Vagina (tissue), 2 donors: ENCODE data around the gene PPARGC1A. TPM values are rescaled to one million over a fixed set of nuclear protein-coding genes. Genes with fewer than 3 reads are reported as not detected.

ENCODE experiments used
- DNase-seq, 2 donors: peaks; one replicate each; pipeline ENCODE4 v3.0.0-alpha.2; 2017; ENCODE audit errors: extremely low spot score in 2 of 2
- H3K27ac ChIP-seq: fragments of 200-600 bp; sonication (generic); one replicate; pipeline ENCODE4 v1.5.1; 2019
- H3K27me3 ChIP-seq: fragments of 200-600 bp; sonication (generic); one replicate; pipeline ENCODE4 v1.5.1; 2019
- H3K36me3 ChIP-seq, 2 donors: fragments of 200-600 bp; sonication (generic); one replicate each; pipeline ENCODE4 v1.5.1; 2017 to 2019
- H3K4me1 ChIP-seq: fragments of 200-600 bp; sonication (generic); one replicate; pipeline ENCODE4 v1.5.1; 2019
- H3K4me3 ChIP-seq, 2 donors: fragments of 200-600 bp; sonication (generic); 1 replicate in 1 of 2; 2 replicates in 1 of 2; pipeline ENCODE4 v1.5.1; 2016 to 2019
- H3K9me3 ChIP-seq: fragments of 200-600 bp; sonication (generic); one replicate; pipeline ENCODE4 v1.5.1; 2019
- CTCF ChIP-seq, 3 experiments: fragments of 450-650 bp in 2 of 3; fragments of 200-600 bp in 1 of 3; sonication (generic) in 1 of 3; IDR thresholded peaks; one replicate each; pipeline ENCODE4 v1.5.1; 2017 to 2019; ENCODE audit warnings: antibody characterized with exemption in 3 of 3, mild to moderate bottlenecking in 2 of 3, moderate library complexity in 2 of 3
- POLR2A ChIP-seq, 2 donors: fragments of 450-650 bp; IDR thresholded peaks; one replicate each; pipeline ENCODE4 v1.6.1; 2017; ENCODE audit warnings: antibody characterized with exemption in 2 of 2, mild to moderate bottlenecking in 2 of 2, moderate library complexity in 2 of 2
- POLR2AphosphoS5 ChIP-seq, 2 donors: sonication (generic); formaldehyde crosslinking; IDR thresholded peaks; one replicate each; pipeline ENCODE4 v1.9.0; 2017; ENCODE audit warnings: antibody characterized with exemption in 2 of 2, mild to moderate bottlenecking in 2 of 2, low read depth in 1 of 2; ENCODE audit not compliant: insufficient read depth in 1 of 2
- intact Hi-C: fragments of 100-400 bp; cut with DNase I; formaldehyde crosslinking; loops from one replicate; pipeline ENCODE4 v1.15.1; 2023
- total RNA-seq: library from RNA; depleted of rRNA; stranded (reverse); fragments of >200 nt; gene quantifications from one replicate; pipeline ENCODE4 v1.2.3, GENCODE V29; 2016

Gene PPARGC1A
- total RNA-seq, 1 donor from 2014 or later = 1.2 TPM

DNA sequence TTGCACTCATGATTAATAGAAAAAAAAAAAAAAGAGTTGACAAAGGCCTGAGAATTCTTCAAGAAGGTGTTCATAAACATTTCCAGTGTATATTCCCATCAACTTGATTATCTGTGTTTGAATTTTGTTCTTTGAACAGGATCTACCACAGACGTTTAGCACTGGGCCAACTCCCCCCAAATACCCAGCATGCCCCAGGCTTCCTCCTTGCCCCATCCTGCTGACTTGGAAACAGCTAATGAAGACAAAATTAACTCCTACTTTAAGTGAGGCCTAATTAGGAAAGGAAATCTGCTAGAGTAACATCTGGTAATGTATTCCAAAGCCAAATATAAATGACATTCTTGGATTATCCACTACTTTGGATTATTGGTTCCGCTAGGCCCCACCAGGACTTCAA, 52.5 kb downstream of the PPARGC1A start:
- Histone ChIP-seq H3K27ac (no peak overlapping the region), H3K9me3 (no peaks in the 10 kb centered on the region), H3K27me3 (no peaks in the 10 kb centered on the region), H3K36me3 (no peaks in the 10 kb centered on the region), H3K4me3 (no peak overlapping the region), H3K4me1 (no peaks in the 10 kb centered on the region)
- TF ChIP-seq POLR2AphosphoS5 (IDR thresholded peaks at IDR 0.05; ENCODE audit: insufficient read depth in 1 of 2, low read depth in 1 of 2) (no peak), CTCF (IDR thresholded peaks at IDR 0.05) (no peak), POLR2A (IDR thresholded peaks at IDR 0.05) (no peak)
- intact Hi-C loops = no loop called here
- no peak for DNase-seq

DNA sequence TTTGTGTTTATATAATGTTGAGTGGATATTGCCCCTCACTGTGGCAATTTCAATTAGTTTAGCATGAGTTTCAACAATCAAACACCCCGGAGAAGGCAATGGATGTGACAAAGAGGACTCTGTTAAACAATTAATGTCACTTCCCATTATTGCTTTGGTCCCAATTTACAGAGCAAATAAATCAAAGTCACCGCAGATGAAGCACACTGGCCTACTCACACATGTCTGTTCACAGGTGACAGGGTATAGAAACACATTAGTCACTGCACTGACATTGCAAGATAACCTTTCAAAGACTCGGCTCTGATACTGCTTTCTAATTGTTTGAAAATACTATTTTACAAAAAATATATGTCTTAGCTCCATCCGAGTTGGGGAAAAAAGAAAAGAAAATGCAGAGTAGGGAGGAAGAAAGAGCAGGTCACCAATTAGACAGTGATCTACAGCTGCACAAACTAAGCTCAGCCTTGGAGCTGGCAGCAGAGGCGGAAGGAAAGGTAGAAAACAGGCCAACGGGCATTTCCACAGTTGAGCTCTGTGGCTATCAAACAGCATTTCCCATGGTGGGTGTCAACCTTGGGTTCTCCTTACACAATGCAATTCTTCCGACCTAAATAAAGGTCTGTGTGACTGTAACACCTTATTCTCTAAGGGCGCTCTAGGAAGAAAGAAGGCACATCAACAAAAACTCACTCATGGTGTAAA, 53.9 kb downstream of the PPARGC1A start:
- intact Hi-C loops = no loop called here
- no peaks in the 10 kb centered on the region for H3K4me1 ChIP-seq
- H3K9me3 ChIP-seq = no peaks in the 10 kb centered on the region
- H3K27ac ChIP-seq = no peak overlapping the region
- no peak overlapping the region for H3K4me3 ChIP-seq
- no peak for TF ChIP-seq POLR2A (IDR thresholded peaks at IDR 0.05)
- TF ChIP-seq POLR2AphosphoS5 (IDR thresholded peaks at IDR 0.05; ENCODE audit: insufficient read depth in 1 of 2, low read depth in 1 of 2) = no peak
- no peak for TF ChIP-seq CTCF (IDR thresholded peaks at IDR 0.05)
- no peaks in the 10 kb centered on the region for H3K36me3 ChIP-seq
- no peaks in the 10 kb centered on the region for H3K27me3 ChIP-seq
- DNase-seq = no peak

GRCh38 chr4:23828779-23829178, 61.1 kb downstream of the PPARGC1A start:
- DNase-seq = no peak
- TF ChIP-seq CTCF (IDR thresholded peaks at IDR 0.05) (no peak), POLR2AphosphoS5 (IDR thresholded peaks at IDR 0.05; ENCODE audit: insufficient read depth in 1 of 2, low read depth in 1 of 2) (no peak), POLR2A (IDR thresholded peaks at IDR 0.05) (no peak)
- Histone ChIP-seq H3K4me3 (no peak overlapping the region), H3K27me3 (no peaks in the 10 kb centered on the region), H3K27ac (no peak overlapping the region), H3K4me1 (no peaks in the 10 kb centered on the region), H3K36me3 (no peaks in the 10 kb centered on the region), H3K9me3 (no peaks in the 10 kb centered on the region)
- intact Hi-C loops = no loop called here

DNA sequence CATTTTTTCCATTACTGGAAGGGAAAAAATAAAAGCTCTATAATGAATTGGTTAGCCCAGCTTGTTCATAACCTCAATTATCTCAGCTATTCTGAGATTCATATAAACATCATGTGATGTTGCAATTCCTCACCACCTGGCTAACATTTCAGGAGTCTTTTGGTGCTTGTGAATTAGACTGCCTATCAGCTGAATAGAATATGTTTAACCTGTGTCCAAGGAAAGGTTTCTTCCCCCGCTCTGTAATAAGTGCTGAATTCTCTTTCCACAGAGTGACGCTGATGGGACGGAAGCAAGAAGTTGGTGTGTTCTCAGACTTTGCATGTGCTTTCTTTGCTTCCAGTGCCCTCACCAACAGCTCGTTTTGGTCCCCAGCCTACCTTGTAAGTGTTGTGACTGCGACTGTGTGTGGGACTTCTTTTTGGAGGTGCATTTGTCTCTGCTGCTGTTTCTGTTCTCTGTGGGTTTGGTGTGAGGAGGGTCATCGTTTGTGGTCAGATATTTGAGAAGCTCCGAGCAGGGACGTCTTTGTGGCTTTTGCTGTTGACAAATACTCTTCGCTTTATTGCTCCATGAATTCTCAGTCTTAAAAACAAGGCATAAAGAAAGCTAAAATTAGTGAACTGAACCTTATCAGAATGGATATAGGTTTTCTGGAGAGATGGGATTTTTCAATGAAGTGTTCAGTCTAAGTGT, 61.7 kb downstream of the PPARGC1A start:
- no peak for DNase-seq
- Histone ChIP-seq H3K36me3 (no peaks in the 10 kb centered on the region), H3K4me3 (no peak overlapping the region), H3K9me3 (no peaks in the 10 kb centered on the region), H3K4me1 (no peaks in the 10 kb centered on the region), H3K27ac (no peak overlapping the region), H3K27me3 (no peaks in the 10 kb centered on the region)
- TF ChIP-seq CTCF (IDR thresholded peaks at IDR 0.05) (no peak), POLR2A (IDR thresholded peaks at IDR 0.05) (no peak), POLR2AphosphoS5 (IDR thresholded peaks at IDR 0.05; ENCODE audit: insufficient read depth in 1 of 2, low read depth in 1 of 2) (no peak)
- intact Hi-C loops = no loop called here

GRCh38 chr4:23822181-23822580, 67.7 kb downstream of the PPARGC1A start:
- H3K36me3 ChIP-seq = no peaks in the 10 kb centered on the region
- no peak overlapping the region for H3K27ac ChIP-seq
- no peaks in the 10 kb centered on the region for H3K9me3 ChIP-seq
- no peak for DNase-seq
- intact Hi-C loops = no loop called here
- H3K27me3 ChIP-seq = no peaks in the 10 kb centered on the region
- no peak overlapping the region for H3K4me3 ChIP-seq
- no peak for TF ChIP-seq POLR2A (IDR thresholded peaks at IDR 0.05)
- H3K4me1 ChIP-seq = no peaks in the 10 kb centered on the region
